Measurements from ENCODE around the gene LRRFIP1. TPM values are rescaled to one million over a fixed set of nuclear protein-coding genes. Genes with fewer than 3 reads are reported as not detected.

LRRFIP1 gene
- total and polyA plus RNA-seq, 2 of the 13 experiments (the other 11 are each of a cell fraction or from before 2014, with no cell fraction given) = 15.9 to 40.5 TPM

DNA sequence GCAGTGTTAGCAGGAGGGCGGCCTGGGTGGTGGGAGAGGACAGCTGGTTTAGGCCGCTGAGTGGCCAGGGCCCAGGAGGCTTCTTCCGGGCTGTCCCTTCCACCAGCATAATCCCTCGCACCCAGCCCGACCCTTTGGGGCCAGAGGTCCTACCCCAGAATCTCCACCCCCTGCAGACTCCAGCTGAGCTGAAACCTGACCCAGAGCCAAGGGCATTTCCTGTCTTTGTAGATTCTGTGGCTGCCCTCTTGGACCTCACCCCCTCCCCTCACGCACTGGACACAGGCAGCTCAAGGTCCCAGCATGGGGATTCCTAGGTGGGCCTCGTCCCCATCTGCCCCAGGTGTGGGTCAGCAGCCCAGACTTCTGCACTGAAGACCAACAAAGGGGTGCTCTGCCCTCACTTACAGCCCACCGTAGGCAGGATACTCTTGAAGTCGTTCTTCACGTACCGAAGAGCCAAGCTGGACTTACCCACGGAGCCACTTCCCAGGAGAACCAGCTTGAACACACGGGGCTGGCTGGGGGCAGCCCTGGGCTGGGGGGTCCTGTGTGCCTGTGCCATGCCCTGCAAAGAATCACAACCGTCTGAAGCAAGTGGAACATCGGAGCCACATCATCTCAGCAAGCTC lies 41.7 kb upstream of the LRRFIP1 start (continued):
- 0 out of 2 replicates have a peak, but pooled peaks have one; percentile 34 for TF ChIP-seq ZSCAN12 (CRISPR knock-in tag; IDR thresholded peaks at IDR 0.05)
- peak; percentile 93 for TF ChIP-seq ZNF331 (CRISPR knock-in tag; IDR thresholded peaks at IDR 0.05)
- TF ChIP-seq CREBL2 (CRISPR knock-in tag; IDR thresholded peaks at IDR 0.05; ENCODE audit: borderline replicate concordance) = no peak
- TF ChIP-seq, protein P1, sequence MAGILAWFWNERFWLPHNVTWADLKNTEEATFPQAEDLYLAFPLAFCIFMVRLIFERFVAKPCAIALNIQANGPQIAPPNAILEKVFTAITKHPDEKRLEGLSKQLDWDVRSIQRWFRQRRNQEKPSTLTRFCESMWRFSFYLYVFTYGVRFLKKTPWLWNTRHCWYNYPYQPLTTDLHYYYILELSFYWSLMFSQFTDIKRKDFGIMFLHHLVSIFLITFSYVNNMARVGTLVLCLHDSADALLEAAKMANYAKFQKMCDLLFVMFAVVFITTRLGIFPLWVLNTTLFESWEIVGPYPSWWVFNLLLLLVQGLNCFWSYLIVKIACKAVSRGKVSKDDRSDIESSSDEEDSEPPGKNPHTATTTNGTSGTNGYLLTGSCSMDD (CRISPR knock-in tag; IDR thresholded peaks at IDR 0.05) = no peak
- peak; percentile 40; the same call in 1 of the 2 replicates for TF ChIP-seq KLF13 (CRISPR knock-in tag; IDR thresholded peaks at IDR 0.05)
- TF ChIP-seq ZBTB8A (CRISPR knock-in tag; IDR thresholded peaks at IDR 0.05; ENCODE audit: borderline replicate concordance, low read depth) = no peak
- no peak for TF ChIP-seq AHR (CRISPR knock-in tag; IDR thresholded peaks at IDR 0.05)
- TF ChIP-seq REPIN1 (CRISPR knock-in tag; IDR thresholded peaks at IDR 0.05; ENCODE audit: borderline replicate concordance, low read depth) = peak; percentile 79; the same call in 1 of the 2 replicates
- 0 out of 2 replicates have a peak, but pooled peaks have one; percentile 94 for TF ChIP-seq FOXO4 (CRISPR knock-in tag; conservative IDR thresholded peaks at IDR 0.05)
- TF ChIP-seq HMG20A (CRISPR knock-in tag; IDR thresholded peaks at IDR 0.05; ENCODE audit: borderline replicate concordance) = peak; percentile 77; the same call in 1 of the 2 replicates
- peak in 1 of 2 experiments; percentile 45; a peak in 1 of 4 replicates for TF ChIP-seq REST (IDR thresholded peaks at IDR 0.05; ENCODE audit: borderline replicate concordance in 1 of 2, low read depth in 1 of 2, low read length in 2 of 2)
- TF ChIP-seq, protein P2, sequence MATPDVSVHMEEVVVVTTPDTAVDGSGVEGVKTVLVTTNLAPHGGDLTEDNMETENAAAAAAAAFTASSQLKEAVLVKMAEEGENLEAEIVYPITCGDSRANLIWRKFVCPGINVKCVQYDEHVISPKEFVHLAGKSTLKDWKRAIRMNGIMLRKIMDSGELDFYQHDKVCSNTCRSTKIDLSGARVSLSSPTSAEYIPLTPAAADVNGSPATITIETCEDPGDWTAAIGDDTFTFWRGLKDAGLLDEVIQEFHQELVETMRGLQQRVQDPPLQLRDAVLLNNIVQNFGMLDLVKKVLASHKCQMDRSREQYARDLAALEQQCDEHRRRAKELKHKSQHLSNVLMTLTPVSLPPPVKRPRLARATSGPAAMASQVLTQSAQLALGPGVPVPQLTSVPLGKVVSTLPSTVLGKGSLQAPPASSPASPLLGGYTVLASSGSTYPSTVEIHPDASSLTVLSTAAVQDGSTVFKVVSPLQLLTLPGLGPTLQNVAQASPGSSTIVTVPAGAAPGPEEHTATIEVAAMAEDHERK (CRISPR knock-in tag; IDR thresholded peaks at IDR 0.05; ENCODE audit: low read depth) = no peak
- TF ChIP-seq ARID2 (CRISPR knock-in tag; IDR thresholded peaks at IDR 0.05; ENCODE audit: borderline replicate concordance) = no peak
- TF ChIP-seq FOXK2 (IDR thresholded peaks at IDR 0.05) = no peak
- TF ChIP-seq FOXA1 (IDR thresholded peaks at IDR 0.05) = no peak
- peak; percentile 70 for TF ChIP-seq FOXA1 (CRISPR knock-in tag; IDR thresholded peaks at IDR 0.05)
- TF ChIP-seq ZSCAN29 (CRISPR knock-in tag; conservative IDR thresholded peaks at IDR 0.05) = 0 out of 2 replicates have a peak, but pooled peaks have one; percentile 27
- no peak for TF ChIP-seq ZNF546 (CRISPR knock-in tag; conservative IDR thresholded peaks at IDR 0.05)
- TF ChIP-seq HNRNPUL1 (IDR thresholded peaks at IDR 0.05; ENCODE audit: low read depth, low read length) = no peak
- TF ChIP-seq ZNF451 (CRISPR knock-in tag; IDR thresholded peaks at IDR 0.05) = peak; percentile 95; the same call in 1 of the 2 replicates
- peak; percentile 96 for TF ChIP-seq ERF (CRISPR knock-in tag; IDR thresholded peaks at IDR 0.05)
- TF ChIP-seq ZBTB38 (CRISPR knock-in tag; IDR thresholded peaks at IDR 0.05) = peak; percentile 98

All from HepG2 (cell line).